ENCODE measurements around the gene GGTLC2.
"Not testable (repeated sequence)": the region's sequence is repeated elsewhere in the genome, so short reads cannot be mapped to it uniquely, and the experiment has no call there.

The GGTLC2 gene

DNA sequence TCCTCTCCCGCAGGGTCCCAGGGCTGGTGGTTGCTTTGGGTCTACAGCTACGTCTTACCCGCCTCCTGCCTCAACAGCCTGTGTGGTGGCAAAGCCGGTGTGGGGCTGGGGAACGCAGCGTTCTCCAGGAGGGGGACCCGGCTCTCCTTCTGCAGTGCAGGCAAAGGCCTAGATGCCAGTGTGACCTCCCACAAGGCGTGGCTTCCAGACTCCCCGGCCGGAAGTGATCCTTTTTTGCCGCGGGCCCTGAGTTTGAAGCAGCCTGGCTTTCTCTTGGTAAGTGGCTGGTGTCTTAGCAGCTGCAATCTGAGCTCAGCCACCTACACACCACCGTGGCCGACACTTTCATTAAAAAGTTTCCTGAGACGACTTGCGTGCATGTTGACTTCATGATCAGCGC, 6.1 kb upstream of the GGTLC2 start:
- DNase-seq (ENCODE audit: low read depth) = not testable (repeated sequence)

- DNase-seq (ENCODE audit: low read depth) = not testable (repeated sequence)
Measured at GRCh38 chr22:22642255-22642654, 2.2 kb upstream of the GGTLC2 start.

DNA sequence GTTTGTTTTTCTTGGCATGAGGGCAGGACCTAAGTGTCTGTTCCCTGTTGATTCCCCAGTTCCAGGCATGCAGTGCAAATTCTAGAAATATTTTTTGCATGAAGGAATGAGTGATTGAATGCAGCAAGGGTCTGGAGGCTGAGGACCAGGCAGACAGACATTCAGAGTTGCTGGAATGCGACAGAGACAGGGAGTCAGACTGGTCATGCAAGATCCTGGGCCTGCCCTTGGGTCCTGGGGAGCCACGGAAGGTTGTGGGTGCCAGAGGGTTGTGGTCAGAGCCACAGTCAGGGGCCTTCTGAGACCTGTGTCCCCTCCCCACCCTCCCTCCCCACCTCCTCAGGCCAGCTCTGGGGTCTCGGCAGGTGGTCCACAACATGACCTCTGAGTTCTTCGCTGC, 1.6 kb downstream of the GGTLC2 start:
- not testable (repeated sequence) for DNase-seq (ENCODE audit: low read depth)

DNA sequence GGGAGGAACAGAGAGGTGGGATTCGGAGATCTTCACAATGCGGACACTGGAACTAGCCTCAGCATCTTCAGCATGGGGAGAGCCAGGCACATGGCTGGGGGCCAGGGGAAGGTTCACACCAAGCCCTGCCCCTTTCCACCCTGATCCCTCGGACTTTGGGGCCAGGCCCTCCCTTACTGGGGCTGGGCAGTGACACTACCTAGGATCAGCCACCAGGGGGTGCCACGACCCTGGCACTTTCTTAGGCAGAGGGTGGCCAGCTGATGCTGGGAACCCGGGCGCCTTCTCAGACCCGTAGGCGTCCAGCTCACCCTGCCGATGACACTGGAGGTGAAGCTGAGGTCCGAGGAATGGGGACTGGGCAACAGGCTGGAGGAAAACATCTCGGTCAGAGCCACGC, 3.5 kb downstream of the GGTLC2 start:
- DNase-seq (ENCODE audit: low read depth) = not testable (repeated sequence)

DNA sequence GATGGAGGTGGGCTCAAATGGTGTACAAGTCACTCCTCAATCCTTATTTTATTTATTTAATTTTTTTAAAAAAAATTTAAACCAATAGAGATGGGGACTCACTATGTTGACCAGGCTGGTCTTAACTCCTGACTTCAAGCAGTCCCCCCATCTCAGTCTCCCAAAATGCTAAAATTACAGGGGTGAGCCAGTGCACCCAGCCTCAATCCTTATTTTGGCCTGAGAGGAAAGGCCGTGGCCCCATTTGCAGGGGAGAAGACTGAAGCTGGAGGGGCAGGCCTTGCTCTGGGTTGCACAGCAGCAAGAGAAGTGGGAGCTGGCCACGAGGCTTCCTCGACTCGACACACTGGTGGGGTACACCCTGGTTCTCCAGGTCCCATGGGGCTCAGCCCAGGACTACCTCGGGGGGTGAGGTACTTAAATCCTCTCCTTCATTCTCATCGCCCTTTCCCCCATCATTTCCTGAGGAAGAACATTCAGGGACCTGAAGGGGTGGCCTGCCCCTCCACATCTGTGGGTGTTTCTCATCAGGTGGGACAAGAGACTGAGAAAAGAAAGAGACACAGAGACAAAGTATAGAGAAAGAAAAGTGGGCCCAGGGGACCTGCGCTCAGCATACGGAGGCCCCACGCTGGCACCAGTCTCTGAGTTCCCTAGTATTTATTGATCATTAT, 4.6 kb downstream of the GGTLC2 start:
- not testable (repeated sequence) for DNase-seq (ENCODE audit: low read depth)

DNA sequence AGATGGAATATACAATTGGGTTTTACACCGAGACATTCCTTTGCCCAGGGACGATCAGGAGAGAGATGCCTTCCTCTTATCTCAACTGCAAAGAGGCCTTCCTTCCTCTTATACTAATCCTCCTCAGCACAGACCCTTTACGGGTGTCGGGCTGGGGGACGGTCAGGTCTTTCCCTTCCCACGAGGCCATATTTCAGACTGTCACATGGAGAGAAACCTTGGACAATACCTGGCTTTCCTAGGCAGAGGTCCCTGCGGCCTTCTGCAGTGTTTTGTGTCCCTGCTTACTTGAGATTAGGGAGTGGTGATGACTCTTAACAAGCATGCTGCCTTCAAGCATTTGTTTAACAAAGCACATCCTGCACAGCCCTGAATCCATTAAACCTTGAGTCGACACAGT, 5.3 kb downstream of the GGTLC2 start:
- not testable (repeated sequence) for DNase-seq (ENCODE audit: low read depth)

DNA sequence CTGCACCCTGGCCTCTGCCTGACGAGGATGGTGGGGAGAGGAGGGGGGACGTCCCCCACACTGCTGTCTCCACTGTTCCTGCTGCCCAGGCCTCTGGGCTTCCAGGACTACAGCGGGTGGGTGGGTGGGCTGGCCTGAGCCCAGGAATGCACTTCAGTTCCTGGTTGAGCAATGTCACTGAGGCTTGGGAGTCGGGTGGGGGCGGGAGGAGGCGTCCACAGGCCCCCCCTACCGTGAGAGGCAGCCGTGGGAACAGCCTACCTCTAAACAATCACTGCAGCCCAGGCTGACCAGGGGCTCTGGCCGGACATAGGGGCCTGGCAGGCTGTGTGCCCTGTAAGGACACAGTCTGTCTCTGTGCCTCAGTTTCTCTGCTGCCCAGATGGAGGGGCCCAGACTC, 6.0 kb downstream of the GGTLC2 start:
- DNase-seq (ENCODE audit: low read depth) = peak; percentile 6

- DNase-seq (ENCODE audit: low read depth) = not testable (repeated sequence)
Measured at GRCh38 chr22:22650803-22651515, 6.5 kb downstream of the GGTLC2 start.

GRCh38 chr22:22651593-22651992, 7.2 kb downstream of the GGTLC2 start:
- DNase-seq (ENCODE audit: low read depth) = peak; percentile 49

DNA sequence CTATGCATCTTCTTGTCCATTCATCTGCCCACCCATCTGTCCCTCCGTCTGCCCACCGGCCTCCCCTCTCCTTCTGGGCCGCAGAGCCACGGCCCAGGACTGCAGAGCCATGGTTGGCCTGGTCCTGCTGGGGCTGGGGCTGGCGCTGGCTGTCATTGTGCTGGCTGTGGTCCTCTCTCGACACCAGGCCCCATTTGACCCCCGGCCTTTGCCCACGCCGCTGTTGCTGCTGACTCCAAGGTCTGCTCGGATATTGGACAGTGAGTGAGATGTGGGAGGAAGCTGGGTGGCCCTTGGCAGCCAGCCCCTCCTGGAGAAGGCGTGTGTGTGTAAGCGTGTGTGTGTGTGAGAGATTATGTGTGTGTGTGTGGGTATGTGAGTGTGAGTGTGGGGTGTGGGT, 7.7 kb downstream of the GGTLC2 start:
- peak; percentile 4 for DNase-seq (ENCODE audit: low read depth)

DNA sequence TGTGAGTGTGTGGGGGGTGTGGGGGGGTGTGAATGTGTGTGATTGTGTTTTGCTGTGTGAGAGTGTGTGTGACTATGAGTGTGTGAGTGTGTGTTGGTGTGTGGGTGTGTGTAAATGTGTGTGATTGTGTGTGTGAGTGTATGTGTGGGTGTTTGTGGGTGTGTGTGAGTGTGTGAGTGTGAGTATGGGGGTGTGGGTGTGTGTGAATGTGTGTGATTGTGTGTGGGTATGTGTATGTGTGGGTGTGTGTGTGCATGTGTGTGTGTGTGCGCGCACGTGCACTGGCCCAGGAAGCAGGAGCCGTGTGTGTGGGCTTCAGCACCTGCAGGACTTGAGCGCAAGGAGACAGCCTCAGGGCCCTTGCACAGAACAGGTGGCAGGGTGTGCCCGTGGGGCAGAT, 8.2 kb downstream of the GGTLC2 start:
- not testable (repeated sequence) for DNase-seq (ENCODE audit: low read depth)

DNA sequence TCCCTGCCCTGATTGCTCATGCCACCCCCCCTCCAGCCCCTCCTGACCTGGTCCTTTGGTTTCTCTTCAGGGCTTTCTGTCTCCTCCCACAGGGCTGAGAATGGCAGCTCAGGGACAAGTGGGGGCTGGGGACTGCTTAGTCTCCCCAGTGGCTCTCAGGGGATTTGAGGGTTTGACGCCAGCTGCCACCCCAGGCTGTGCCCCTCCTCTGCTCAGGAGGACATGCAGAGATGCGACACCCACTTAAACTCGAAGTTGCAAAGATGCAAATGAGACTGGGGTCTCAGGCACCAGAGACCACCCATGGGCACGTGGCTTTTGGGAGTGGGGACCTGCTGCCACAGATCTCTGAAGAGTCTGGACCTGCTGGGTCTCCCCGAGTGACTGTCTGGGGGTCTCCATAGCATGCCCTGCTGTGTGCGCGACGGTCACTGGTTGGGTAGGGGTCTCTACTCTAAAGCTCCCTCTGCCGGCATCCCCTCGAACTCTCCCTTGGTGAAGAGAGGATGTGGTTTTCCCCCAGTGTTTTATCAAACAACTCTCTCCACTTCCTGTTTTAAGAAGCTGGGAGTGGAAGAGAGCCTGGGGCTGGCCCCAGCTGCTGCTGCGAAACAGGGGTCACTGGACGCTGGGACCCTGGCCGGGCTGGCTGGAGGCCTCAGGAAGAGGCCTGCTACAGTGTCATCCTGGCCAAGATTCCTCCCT, 9.4 kb downstream of the GGTLC2 start:
- DNase-seq (ENCODE audit: low read depth) = not testable (repeated sequence)

DNA sequence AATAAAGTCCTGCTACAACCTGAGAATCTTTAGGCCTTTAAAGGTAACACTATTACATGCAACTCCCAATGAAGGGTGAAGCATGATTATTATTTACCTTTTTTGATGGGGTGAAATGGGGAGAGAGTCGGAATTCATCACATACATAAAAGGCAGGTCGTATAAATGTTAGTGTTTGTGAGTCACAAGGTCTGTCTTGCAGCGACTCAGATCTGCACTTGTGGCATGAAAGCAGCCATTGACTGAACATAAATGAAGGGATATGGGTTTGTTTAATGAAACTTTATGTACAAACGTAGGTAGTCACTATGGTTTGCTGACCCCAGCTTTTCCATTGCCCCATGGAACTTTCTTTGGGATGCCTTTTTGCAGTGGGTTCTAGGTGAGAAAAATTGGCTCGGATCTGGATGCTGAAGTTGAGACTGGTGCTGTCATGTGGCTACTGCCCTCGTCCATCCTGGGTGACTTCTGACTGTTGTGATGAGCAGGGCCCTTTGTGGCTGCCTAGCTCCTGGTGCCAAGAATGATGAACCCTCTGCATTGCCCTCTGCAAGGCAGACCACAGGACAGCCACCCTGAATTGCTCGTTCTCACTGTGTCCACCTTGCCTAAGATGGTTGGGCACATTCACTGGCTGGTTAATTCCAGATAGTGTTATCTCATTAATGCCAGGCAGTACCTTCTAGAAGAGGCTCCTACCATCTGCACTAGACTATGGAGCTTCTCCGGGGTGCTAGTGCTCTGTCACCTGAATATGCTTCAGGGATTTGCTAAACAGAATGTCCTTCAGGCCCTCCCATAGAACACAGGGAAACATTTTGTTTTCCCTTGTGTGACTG, 11.3 kb downstream of the GGTLC2 start:
- DNase-seq (ENCODE audit: low read depth) = no peak

- DNase-seq (ENCODE audit: low read depth) = no peak
Measured at GRCh38 chr22:22657712-22658111, 13.3 kb downstream of the GGTLC2 start.

DNA sequence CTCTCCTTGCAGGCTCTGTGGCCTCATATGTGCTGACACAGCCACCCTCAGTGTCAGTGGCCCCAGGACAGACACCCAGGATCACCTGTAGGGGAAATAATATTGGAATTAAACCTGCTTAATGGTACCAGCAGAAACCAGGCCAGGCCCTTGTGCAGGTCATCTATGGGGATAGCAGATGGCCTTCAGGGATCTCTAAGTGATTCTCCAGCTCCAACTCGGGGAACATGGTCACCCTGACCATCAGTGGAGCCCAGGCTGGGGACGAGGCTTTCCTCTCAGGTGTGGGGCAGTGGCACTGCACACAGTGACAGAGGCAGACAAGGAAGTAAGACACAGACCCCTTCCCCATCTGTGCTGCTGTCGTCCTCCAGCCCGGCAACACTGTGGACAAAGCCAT, 16.9 kb downstream of the GGTLC2 start:
- DNase-seq (ENCODE audit: low read depth) = no peak

GRCh38 chr22:22662095-22662494, 17.7 kb downstream of the GGTLC2 start:
- DNase-seq (ENCODE audit: low read depth) = no peak

DNA sequence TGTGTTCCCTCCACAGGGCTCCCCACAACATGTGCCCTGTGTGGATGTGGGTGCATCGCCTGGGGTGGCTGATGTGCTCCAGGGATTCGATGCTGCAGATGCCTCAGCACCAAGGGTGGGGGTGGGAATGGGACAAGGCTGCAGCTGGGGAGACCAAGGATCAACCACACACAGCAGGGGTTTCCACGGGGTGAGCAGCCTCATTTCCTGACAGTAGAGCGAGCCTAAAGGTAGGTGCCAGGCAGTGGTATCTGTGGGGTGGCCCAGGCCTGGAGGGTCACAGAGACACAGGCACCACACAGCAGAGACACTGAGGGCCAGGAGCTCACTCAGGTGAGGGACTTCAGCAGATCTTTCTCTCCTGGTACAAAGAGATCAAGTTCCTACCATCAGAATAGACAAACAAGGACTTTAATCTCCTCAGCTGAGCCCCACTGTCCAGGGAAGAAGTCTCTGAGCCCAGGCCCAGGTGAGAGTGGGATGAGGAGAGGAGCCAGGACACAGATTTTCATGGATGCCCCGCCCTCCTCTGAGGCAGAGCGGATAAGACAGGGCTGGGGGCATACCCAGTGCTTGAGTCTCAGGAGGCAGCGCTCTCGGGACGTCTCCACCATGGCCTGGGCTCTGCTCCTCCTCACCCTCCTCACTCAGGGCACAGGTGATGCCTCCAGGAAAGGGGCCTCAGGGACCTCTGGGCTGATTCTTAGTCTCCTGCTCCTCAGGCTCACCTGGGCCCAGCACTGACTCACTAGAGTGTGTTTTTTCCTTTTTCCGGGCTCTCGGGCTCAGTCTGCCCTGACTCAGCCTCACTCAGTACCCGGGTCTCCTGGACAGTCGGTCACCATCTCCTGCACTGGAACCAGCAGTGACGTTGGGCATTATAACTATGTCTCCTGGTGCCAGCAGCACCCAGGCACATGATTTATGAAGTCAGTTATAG, 19.7 kb downstream of the GGTLC2 start:
- DNase-seq (ENCODE audit: low read depth) = no peak

DNA sequence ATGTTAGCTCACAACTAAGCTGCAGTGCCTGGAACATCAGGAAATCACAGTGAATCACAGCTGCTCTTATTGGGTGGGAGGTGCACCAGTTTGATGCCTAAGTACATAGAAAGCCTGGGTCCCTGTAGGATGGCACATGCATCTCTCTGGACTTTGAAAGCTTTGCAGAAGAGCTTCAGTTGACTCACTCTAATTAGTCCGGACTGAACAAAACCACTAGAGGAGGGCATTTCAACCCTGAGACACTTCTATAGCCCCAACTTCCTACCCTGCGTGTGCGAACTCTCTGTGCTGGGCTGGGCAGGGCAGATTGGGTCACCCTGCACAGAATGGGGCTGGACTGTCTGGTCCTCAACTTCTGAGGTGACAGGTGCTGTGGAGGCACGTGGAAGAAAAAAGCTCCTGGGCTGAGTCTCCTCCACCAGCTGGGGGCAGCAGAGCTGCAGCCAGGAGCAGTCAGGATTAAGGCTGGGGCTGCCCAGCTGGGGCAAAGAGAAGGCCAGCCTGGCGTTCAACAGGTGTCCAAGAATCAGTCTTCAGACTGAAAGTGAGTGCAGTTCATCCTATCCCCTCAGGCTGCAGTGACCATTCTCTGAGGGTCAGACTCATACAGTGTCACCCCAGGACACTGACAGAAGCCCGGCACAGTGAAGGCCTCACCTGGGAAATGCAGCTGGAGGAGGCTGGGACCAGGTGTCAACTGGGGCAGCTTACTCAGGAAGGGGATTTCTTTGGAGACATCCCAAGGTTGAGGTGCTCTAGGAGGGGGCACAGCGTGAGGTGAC, 22.1 kb downstream of the GGTLC2 start:
- DNase-seq (ENCODE audit: low read depth) = peak; percentile 29

DNA sequence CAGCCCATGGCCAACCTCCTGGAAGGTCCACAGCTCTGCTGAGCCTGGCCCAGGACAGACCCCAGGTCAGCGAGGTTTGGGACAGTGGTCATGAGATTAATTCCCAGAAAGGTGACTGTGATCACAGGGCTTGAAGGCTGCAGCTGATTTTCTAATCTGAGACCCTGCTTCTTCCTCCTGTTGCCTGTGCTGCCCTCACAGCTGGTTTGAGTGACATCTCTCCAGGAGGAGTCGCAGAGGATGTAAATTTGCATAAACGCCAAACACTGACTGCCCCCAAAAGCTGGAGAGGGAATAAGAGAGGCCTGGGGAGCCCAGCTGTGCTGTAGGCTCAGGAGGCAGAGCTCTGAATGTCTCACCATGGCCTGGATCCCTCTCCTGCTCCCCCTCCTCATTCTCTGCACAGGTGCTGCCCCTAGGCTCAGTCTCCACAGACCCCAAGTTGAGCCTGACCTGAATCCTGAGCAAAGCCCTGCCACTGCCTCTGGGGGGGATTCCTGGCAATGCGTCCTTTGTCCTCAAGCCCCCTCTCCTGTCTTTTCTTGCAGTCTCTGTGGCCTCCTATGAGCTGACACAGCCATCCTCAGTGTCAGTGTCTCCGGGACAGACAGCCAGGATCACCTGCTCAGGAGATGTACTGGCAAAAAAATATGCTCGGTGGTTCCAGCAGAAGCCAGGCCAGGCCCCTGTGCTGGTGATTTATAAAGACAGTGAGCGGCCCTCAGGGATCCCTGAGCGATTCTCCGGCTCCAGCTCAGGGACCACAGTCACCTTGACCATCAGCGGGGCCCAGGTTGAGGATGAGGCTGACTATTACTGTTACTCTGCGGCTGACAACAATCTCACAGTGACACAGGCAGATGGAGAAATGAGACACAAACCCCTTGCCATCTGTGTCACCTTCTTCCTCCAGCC, 23.8 kb downstream of the GGTLC2 start:
- DNase-seq (ENCODE audit: low read depth) = no peak
